ENCODE results near the gene WDR33.

The WDR33 gene

DNA sequence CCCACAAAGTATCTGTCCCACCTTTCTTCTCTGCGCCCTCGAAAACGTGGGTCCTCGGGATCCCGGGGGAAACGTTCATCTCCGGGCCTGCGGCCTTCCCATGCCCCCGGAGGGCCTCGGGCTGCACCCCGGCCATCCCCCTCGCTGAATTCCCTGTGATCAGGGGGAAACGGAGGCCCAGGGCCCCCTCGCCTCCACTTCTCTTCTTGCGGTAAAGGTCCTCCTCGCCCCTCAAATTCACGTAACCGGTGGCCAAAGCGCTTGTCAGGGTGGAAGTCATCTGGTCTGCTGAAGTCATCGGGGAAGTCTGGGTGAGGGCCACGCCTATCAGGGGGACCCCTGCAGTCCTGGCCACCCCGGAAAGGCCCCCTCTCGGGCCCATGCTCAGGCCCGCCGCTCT is 97.4 kb downstream of the WDR33 start:
- no peak for TF ChIP-seq TAF1 (IDR thresholded peaks at IDR 0.05; ENCODE audit: low read depth)
- no peak for TF ChIP-seq TEAD4 (IDR thresholded peaks at IDR 0.05)
- TF ChIP-seq NFIC (IDR thresholded peaks at IDR 0.05), result no peak

DNA sequence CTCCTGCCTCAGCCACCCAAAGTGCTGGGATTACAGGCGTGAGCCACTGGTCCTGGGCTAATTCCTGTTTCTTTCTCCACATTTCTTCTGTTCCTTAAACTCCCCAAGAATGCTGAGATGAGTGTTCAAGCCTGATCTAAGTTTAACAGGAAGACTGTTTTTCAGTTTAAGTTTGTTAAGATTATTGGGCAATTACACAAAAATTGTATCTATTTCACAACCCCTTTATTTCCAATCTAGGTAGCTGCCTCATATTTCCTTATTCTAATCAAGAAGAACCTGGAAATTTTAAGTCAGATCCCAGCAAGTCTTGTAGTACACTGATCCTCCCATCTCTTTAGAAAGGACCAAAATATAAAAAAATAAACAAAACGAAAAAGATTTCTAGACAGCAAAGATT is 98.0 kb downstream of the WDR33 start:
- no peak for TF ChIP-seq EP300 (IDR thresholded peaks at IDR 0.05; ENCODE audit: borderline replicate concordance)
- TF ChIP-seq RAD21 (IDR thresholded peaks at IDR 0.05; ENCODE audit: low read depth), result no peak
- TF ChIP-seq, protein P1, sequence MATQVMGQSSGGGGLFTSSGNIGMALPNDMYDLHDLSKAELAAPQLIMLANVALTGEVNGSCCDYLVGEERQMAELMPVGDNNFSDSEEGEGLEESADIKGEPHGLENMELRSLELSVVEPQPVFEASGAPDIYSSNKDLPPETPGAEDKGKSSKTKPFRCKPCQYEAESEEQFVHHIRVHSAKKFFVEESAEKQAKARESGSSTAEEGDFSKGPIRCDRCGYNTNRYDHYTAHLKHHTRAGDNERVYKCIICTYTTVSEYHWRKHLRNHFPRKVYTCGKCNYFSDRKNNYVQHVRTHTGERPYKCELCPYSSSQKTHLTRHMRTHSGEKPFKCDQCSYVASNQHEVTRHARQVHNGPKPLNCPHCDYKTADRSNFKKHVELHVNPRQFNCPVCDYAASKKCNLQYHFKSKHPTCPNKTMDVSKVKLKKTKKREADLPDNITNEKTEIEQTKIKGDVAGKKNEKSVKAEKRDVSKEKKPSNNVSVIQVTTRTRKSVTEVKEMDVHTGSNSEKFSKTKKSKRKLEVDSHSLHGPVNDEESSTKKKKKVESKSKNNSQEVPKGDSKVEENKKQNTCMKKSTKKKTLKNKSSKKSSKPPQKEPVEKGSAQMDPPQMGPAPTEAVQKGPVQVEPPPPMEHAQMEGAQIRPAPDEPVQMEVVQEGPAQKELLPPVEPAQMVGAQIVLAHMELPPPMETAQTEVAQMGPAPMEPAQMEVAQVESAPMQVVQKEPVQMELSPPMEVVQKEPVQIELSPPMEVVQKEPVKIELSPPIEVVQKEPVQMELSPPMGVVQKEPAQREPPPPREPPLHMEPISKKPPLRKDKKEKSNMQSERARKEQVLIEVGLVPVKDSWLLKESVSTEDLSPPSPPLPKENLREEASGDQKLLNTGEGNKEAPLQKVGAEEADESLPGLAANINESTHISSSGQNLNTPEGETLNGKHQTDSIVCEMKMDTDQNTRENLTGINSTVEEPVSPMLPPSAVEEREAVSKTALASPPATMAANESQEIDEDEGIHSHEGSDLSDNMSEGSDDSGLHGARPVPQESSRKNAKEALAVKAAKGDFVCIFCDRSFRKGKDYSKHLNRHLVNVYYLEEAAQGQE (IDR thresholded peaks at IDR 0.05; ENCODE audit: low read depth), result no peak
- TF ChIP-seq EGR1 (IDR thresholded peaks at IDR 0.05), result no peak
- TF ChIP-seq CREB1 (IDR thresholded peaks at IDR 0.05; ENCODE audit: low read depth), result no peak
- TF ChIP-seq FOXM1 (IDR thresholded peaks at IDR 0.05; ENCODE audit: borderline replicate concordance, low read depth), result no peak
- TF ChIP-seq, protein P2, sequence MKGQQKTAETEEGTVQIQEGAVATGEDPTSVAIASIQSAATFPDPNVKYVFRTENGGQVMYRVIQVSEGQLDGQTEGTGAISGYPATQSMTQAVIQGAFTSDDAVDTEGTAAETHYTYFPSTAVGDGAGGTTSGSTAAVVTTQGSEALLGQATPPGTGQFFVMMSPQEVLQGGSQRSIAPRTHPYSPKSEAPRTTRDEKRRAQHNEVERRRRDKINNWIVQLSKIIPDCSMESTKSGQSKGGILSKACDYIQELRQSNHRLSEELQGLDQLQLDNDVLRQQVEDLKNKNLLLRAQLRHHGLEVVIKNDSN (IDR thresholded peaks at IDR 0.05), result no peak
- TF ChIP-seq NFIC (IDR thresholded peaks at IDR 0.05), result no peak
- TF ChIP-seq CEBPB (IDR thresholded peaks at IDR 0.05), result no peak
- TF ChIP-seq, protein P3, sequence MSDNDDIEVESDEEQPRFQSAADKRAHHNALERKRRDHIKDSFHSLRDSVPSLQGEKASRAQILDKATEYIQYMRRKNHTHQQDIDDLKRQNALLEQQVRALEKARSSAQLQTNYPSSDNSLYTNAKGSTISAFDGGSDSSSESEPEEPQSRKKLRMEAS (IDR thresholded peaks at IDR 0.05), result no peak
- TF ChIP-seq TEAD4 (IDR thresholded peaks at IDR 0.05), result no peak
- no peak for TF ChIP-seq TAF1 (IDR thresholded peaks at IDR 0.05; ENCODE audit: low read depth)
- no peak for TF ChIP-seq YY1 (IDR thresholded peaks at IDR 0.05; ENCODE audit: low read depth)
- TF ChIP-seq ZBTB7A (IDR thresholded peaks at IDR 0.05; ENCODE audit: low read depth), result no peak
- no peak for TF ChIP-seq TCF12 (IDR thresholded peaks at IDR 0.05; ENCODE audit: low read depth)

DNA sequence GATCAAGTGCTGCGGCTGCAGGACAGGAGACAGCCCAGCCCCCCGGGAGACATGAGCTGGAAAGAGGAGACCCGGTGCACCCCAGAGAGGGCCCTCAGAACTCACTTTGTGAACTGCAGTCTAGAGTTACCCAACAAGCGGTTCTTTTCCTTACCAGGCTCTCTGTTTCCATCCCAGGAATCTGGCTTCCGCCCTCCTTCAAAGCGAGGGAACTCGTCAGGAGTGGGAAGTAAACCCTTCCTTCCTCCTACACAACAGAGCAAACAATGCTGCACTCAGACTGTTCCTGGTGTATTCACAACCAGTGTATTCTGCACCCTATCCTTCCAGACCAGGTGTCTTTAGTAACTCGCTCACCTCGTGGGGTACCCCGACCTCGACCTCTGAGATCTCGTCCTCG is 101.6 kb downstream of the WDR33 start:
- TF ChIP-seq ZBTB7A (IDR thresholded peaks at IDR 0.05; ENCODE audit: low read depth), result no peak
- no peak for TF ChIP-seq RAD21 (IDR thresholded peaks at IDR 0.05; ENCODE audit: low read depth)
- no peak for TF ChIP-seq EP300 (IDR thresholded peaks at IDR 0.05; ENCODE audit: borderline replicate concordance)
- no peak for TF ChIP-seq CEBPB (IDR thresholded peaks at IDR 0.05)
- TF ChIP-seq TEAD4 (IDR thresholded peaks at IDR 0.05), result no peak
- TF ChIP-seq, protein P2 (IDR thresholded peaks at IDR 0.05), result no peak
- no peak for TF ChIP-seq CREB1 (IDR thresholded peaks at IDR 0.05; ENCODE audit: low read depth)
- TF ChIP-seq EGR1 (IDR thresholded peaks at IDR 0.05), result no peak
- TF ChIP-seq, protein P3 (IDR thresholded peaks at IDR 0.05), result no peak
- no peak for TF ChIP-seq FOXM1 (IDR thresholded peaks at IDR 0.05; ENCODE audit: borderline replicate concordance, low read depth)
- TF ChIP-seq, protein P1 (IDR thresholded peaks at IDR 0.05; ENCODE audit: low read depth), result no peak
- TF ChIP-seq TAF1 (IDR thresholded peaks at IDR 0.05; ENCODE audit: low read depth), result no peak
- no peak for TF ChIP-seq NFIC (IDR thresholded peaks at IDR 0.05)
- no peak for TF ChIP-seq YY1 (IDR thresholded peaks at IDR 0.05; ENCODE audit: low read depth)
- TF ChIP-seq TCF12 (IDR thresholded peaks at IDR 0.05; ENCODE audit: low read depth), result no peak

DNA sequence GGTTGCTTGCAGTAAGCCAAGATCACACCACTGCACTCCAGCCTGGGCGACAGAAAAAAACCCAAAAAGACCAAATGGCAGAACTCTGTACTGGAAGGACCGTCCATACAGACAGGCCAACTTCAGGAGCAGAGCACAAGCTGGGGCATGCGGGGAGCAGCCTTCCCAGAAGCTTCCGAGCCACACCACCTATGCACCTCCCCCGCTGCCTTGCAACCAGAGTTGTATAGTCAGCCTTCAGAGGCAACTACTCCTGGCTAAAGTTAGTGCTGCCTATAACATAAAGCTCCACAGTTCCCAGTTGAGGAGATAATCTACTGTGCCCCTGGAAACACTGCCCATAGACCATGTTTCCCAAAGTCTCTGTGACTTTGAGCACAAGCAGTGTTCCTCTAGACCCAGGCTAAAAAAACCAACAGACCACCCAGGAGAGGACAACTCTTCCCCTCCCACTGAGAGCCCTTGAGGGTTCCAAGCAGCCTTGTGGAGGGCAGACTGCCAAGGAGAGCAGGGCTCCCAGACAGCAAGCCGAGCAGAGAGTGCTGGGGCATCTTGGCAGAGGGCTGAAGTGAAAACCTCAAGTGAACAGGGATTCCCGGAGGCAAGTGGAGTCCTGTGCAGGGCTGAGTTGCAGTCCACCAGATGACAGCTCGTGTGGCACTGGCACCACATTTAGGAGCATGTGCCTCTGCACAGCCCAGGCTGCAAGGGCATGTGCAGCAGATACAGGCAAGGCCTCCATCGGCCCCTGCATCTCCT is 102.9 kb downstream of the WDR33 start:
- TF ChIP-seq TAF1 (IDR thresholded peaks at IDR 0.05; ENCODE audit: low read depth), result no peak
- no peak for TF ChIP-seq EP300 (IDR thresholded peaks at IDR 0.05; ENCODE audit: borderline replicate concordance)
- TF ChIP-seq EGR1 (IDR thresholded peaks at IDR 0.05), result no peak
- no peak for TF ChIP-seq TCF12 (IDR thresholded peaks at IDR 0.05; ENCODE audit: low read depth)
- TF ChIP-seq FOXM1 (IDR thresholded peaks at IDR 0.05; ENCODE audit: borderline replicate concordance, low read depth), result no peak
- no peak for TF ChIP-seq RAD21 (IDR thresholded peaks at IDR 0.05; ENCODE audit: low read depth)
- TF ChIP-seq, protein P1 (IDR thresholded peaks at IDR 0.05; ENCODE audit: low read depth), result no peak

All from Ishikawa (cell line).